Gastroesophageal sphincter (tissue), 3 donors: ENCODE measurements around the gene GPR37L1.

Experiments
- EP300 ChIP-seq: sonication (generic); formaldehyde crosslinking; IDR thresholded peaks from one replicate; pipeline ENCODE4 v1.6.1; 2017; ENCODE audit warnings: antibody characterized with exemption, mild to moderate bottlenecking
- POLR2A ChIP-seq, 2 donors: fragments of 450-650 bp; IDR thresholded peaks; one replicate each; pipeline ENCODE4 v1.6.1; 2017; ENCODE audit warnings: antibody characterized with exemption in 2 of 2, mild to moderate bottlenecking in 2 of 2, moderate library complexity in 1 of 2
- POLR2AphosphoS5 ChIP-seq: sonication (generic); formaldehyde crosslinking; IDR thresholded peaks from one replicate; pipeline ENCODE4 v1.6.1; 2017; ENCODE audit warnings: antibody characterized with exemption
- TF ChIP-seq, protein P1 (sequence below), 4 experiments: fragments of 200-600 bp in 2 of 4; fragments of 450-650 bp in 2 of 4; sonication (generic) in 1 of 4; IDR thresholded peaks; one replicate each; pipeline ENCODE4 v1.5.1; 2017 to 2019; ENCODE audit warnings: antibody characterized with exemption in 4 of 4, mild to moderate bottlenecking in 2 of 4, moderate library complexity in 2 of 4

DNA sequence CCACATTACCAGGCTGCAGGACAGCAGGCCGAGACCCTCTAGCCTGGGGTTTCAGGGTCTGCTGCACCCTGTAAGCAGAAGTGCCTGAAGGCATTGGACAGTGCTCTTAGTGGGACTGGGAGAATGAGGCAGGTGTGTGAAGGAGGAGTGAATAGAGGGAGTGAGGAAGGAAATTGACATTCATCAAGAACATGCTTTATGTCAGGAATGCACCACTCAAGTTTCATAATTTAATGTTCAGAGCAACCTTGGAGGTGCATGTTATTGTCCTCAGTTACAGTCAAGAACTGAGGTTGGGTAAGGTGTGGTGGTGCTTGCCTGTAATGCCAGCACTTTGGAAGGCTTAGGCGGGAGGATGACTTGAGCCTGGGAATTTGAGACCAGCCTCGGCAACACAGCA lies 11.7 kb upstream of the GPR37L1 start:
- TF ChIP-seq POLR2A (IDR thresholded peaks at IDR 0.05) (no peak), POLR2AphosphoS5 (no peak), EP300 (no peak)
- TF ChIP-seq, protein P1, sequence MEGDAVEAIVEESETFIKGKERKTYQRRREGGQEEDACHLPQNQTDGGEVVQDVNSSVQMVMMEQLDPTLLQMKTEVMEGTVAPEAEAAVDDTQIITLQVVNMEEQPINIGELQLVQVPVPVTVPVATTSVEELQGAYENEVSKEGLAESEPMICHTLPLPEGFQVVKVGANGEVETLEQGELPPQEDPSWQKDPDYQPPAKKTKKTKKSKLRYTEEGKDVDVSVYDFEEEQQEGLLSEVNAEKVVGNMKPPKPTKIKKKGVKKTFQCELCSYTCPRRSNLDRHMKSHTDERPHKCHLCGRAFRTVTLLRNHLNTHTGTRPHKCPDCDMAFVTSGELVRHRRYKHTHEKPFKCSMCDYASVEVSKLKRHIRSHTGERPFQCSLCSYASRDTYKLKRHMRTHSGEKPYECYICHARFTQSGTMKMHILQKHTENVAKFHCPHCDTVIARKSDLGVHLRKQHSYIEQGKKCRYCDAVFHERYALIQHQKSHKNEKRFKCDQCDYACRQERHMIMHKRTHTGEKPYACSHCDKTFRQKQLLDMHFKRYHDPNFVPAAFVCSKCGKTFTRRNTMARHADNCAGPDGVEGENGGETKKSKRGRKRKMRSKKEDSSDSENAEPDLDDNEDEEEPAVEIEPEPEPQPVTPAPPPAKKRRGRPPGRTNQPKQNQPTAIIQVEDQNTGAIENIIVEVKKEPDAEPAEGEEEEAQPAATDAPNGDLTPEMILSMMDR (IDR thresholded peaks at IDR 0.05) = no peak
